A549 (cell line): ENCODE data around the gene ZNF774. TPM values are rescaled to one million over a fixed set of nuclear protein-coding genes. Genes with fewer than 3 reads are reported as not detected.

Experiments used
- ATAC-seq, 2 experiments: fragments of 200-7000 bp in 1 of 2; fragments of >200 bp in 1 of 2; cut with Nextera tagmentation in 1 of 2; cut with Tn5 transposase in 1 of 2; 3 replicates each; pipeline versions ENCODE4 v1.8.0 to v1.9.1; 2018 to 2020; ENCODE audit warnings: mild to moderate bottlenecking in 1 of 2, moderate library complexity in 1 of 2
- CTCF ChIA-PET: fragments of 300-600 bp; sonication (Branson Sonifier 250); formaldehyde crosslinking; extraction: SDS; loops from one replicate; lab custom pipeline; 2021; ENCODE audit warnings: antibody characterized with exemption, inconsistent platforms; lab: Yijun Ruan, JAX
- POLR2A ChIA-PET: fragments of 350-600 bp; formaldehyde crosslinking; extraction: SDS; loops from one replicate; lab custom pipeline; 2021; ENCODE audit warnings: antibody characterized with exemption, inconsistent platforms; lab: Yijun Ruan, JAX
- DNase-seq, 2 experiments: peaks; one replicate each; pipeline versions ENCODE4 v3.0.0 to v3.0.0-alpha.2; 2011 to 2016; ENCODE audit warnings: low read depth in 1 of 2, low spot score in 1 of 2
- FAIRE-seq: peaks from 2 replicates; lab custom pipeline; 2011; peaks lifted over from hg19 to GRCh38; lab: Jason Lieb, UNC
- H3K27ac ChIP-seq, 2 experiments: fragments of >200 bp; sonication (Bioruptor Twin); formaldehyde crosslinking; 3 replicates each; pipeline ENCODE4 v1.5.1; 2016 to 2017
- H3K4me1 ChIP-seq: fragments of >200 bp; sonication (Bioruptor Twin); formaldehyde crosslinking; 3 replicates; pipeline ENCODE4 v1.6.1; 2016
- H3K4me2 ChIP-seq: fragments of >200 bp; sonication (Bioruptor Twin); formaldehyde crosslinking; 3 replicates; pipeline ENCODE4 v1.6.1; 2016
- H3K4me3 ChIP-seq: fragments of >200 bp; sonication (Bioruptor Twin); formaldehyde crosslinking; 3 replicates; pipeline ENCODE4 v1.5.1; 2016
- H3K9me3 ChIP-seq: fragments of >200 bp; sonication (Bioruptor Twin); formaldehyde crosslinking; 3 replicates; pipeline ENCODE4 v1.6.1; 2016
- ATOH8 ChIP-seq: fragments of 250-450 bp; sonication (Bioruptor Pico); IDR thresholded peaks from 2 replicates; pipeline ENCODE4 v1.5.0; 2020; ENCODE audit warnings: low read depth, mild to moderate bottlenecking, moderate library complexity
- CBX2 ChIP-seq: fragments of 200-600 bp; sonication (generic); IDR thresholded peaks from 2 replicates; pipeline ENCODE4 v1.6.1; 2016; ENCODE audit warnings: low read depth, mild to moderate bottlenecking, borderline replicate concordance
- CEBPB ChIP-seq, 2 experiments: fragments of >200 bp in 1 of 2; sonication (Bioruptor Twin) in 1 of 2; formaldehyde crosslinking in 1 of 2; IDR thresholded peaks; 2 replicates each; pipeline ENCODE4 v1.6.1; 2012 to 2016
- CHD2 ChIP-seq: fragments of 150-350 bp; IDR thresholded peaks from 2 replicates; pipeline ENCODE4 v1.6.1; 2014; ENCODE audit warnings: low read length; ENCODE audit not compliant: partially characterized antibody
- CHD4 ChIP-seq: fragments of 200-600 bp; sonication (generic); IDR thresholded peaks from 2 replicates; pipeline ENCODE4 v1.6.1; 2016; ENCODE audit warnings: antibody characterized with exemption, mild to moderate bottlenecking, borderline replicate concordance
- CTCF ChIP-seq: fragments of >200 bp; sonication (Bioruptor Twin); formaldehyde crosslinking; IDR thresholded peaks from 3 replicates; pipeline ENCODE4 v1.5.1; 2016
- EP300 ChIP-seq, 2 experiments: fragments of >200 bp; sonication (Bioruptor Twin); formaldehyde crosslinking; IDR thresholded peaks; 2 replicates in 1 of 2; 3 replicates in 1 of 2; pipeline ENCODE4 v1.6.1; 2016 to 2017
- FOSL2 ChIP-seq, 2 experiments: fragments of 450-650 bp in 1 of 2; fragments of >200 bp in 1 of 2; sonication (Bioruptor Twin) in 1 of 2; formaldehyde crosslinking; IDR thresholded peaks; 2 replicates each; pipeline versions ENCODE4 v1.5.0 to v1.6.1; 2016 to 2020; ENCODE audit warnings: mild to moderate bottlenecking in 1 of 2, moderate library complexity in 1 of 2
- FOXS1 ChIP-seq: fragments of 250-450 bp; sonication (Bioruptor Pico); IDR thresholded peaks from 2 replicates; pipeline ENCODE4 v1.5.0; 2020; ENCODE audit warnings: mild to moderate bottlenecking, moderate library complexity
- HOXA7 ChIP-seq: fragments of 250-450 bp; sonication (Bioruptor Pico); IDR thresholded peaks from 2 replicates; pipeline ENCODE4 v1.5.0; 2020; ENCODE audit warnings: mild to moderate bottlenecking, moderate library complexity
- HOXB13 ChIP-seq: fragments of 250-450 bp; sonication (Bioruptor Pico); IDR thresholded peaks from 2 replicates; pipeline ENCODE4 v1.5.0; 2020; ENCODE audit warnings: low read depth, mild to moderate bottlenecking, moderate library complexity
- KDM5A ChIP-seq: fragments of 200-600 bp; sonication (generic); IDR thresholded peaks from 2 replicates; pipeline ENCODE4 v1.6.1; 2016; ENCODE audit warnings: antibody characterized with exemption, mild to moderate bottlenecking
- MAX ChIP-seq: IDR thresholded peaks from 2 replicates; pipeline ENCODE4 v1.6.1; 2012
- MYC ChIP-seq: IDR thresholded peaks from 2 replicates; pipeline ENCODE4 v1.6.1; 2012; ENCODE audit warnings: mild to moderate bottlenecking, inconsistent platforms, low read length, improper control_type of control experiment, borderline replicate concordance
- PHF8 ChIP-seq: fragments of 200-600 bp; sonication (generic); IDR thresholded peaks from 2 replicates; pipeline ENCODE4 v1.6.1; 2016; ENCODE audit warnings: low read depth, mild to moderate bottlenecking, antibody characterized with exemption, moderate library complexity, borderline replicate concordance
- POLR2A ChIP-seq: IDR thresholded peaks from 2 replicates; pipeline ENCODE4 v1.6.1; 2012; ENCODE audit warnings: mild to moderate bottlenecking, low read length
- REST ChIP-seq: fragments of 200-600 bp; sonication (generic); IDR thresholded peaks from 2 replicates; pipeline ENCODE4 v1.6.1; 2016; ENCODE audit warnings: antibody characterized with exemption, mild to moderate bottlenecking, moderate library complexity
- RFX5 ChIP-seq: fragments of 450-650 bp; IDR thresholded peaks from 2 replicates; pipeline ENCODE4 v1.7.1; 2014; ENCODE audit warnings: antibody characterized with exemption, mild to moderate bottlenecking, moderate library complexity
- TFCP2L1 ChIP-seq: fragments of 250-450 bp; sonication (Bioruptor Pico); IDR thresholded peaks from 2 replicates; pipeline ENCODE4 v1.5.0; 2021; ENCODE audit warnings: mild to moderate bottlenecking
- TP53 ChIP-seq: fragments of 250-450 bp; sonication (Bioruptor Pico); IDR thresholded peaks from 2 replicates; pipeline ENCODE4 v1.5.0; 2021; ENCODE audit warnings: mild to moderate bottlenecking, moderate library complexity
- USF2 ChIP-seq: fragments of 450-650 bp; IDR thresholded peaks from 2 replicates; pipeline ENCODE4 v1.6.1; 2014; ENCODE audit warnings: antibody characterized with exemption
- ZC3H11A ChIP-seq: fragments of 450-650 bp; IDR thresholded peaks from 2 replicates; pipeline ENCODE4 v1.6.1; 2014; ENCODE audit warnings: antibody characterized with exemption, mild to moderate bottlenecking
- ZFP36 ChIP-seq: fragments of 450-650 bp; IDR thresholded peaks from 2 replicates; pipeline ENCODE4 v1.6.1; 2014; ENCODE audit warnings: borderline replicate concordance; ENCODE audit not compliant: partially characterized antibody
- ZNF302 ChIP-seq: fragments of 250-450 bp; sonication (Bioruptor Pico); IDR thresholded peaks from 2 replicates; pipeline ENCODE4 v1.9.0; 2021; ENCODE audit warnings: inconsistent platforms, mild to moderate bottlenecking, moderate library complexity
- ZSCAN20 ChIP-seq: fragments of 250-450 bp; sonication (Bioruptor Pico); IDR thresholded peaks from 2 replicates; pipeline ENCODE4 v1.8.0; 2022; ENCODE audit warnings: mild to moderate bottlenecking, moderate library complexity
- WGBS: methylation state at CpG from one replicate; pipeline ENCODE4 v1.1.6; 2017; ENCODE audit errors: missing lambda C conversion rate; 5-methylcytosine and 5-hydroxymethylcytosine counted together
- polyA plus RNA-seq, 4 experiments: library from polyadenylated mRNA; depleted of rRNA in 3 of 4; stranded (reverse); fragments of >200 nt; fragmentation: RNase III in 1 of 4; extraction: RNeasy Plus Mini Kit Qiagen cat#74134 plus additional on column Dnase treatment in 1 of 4; gene quantifications; 2 replicates in 3 of 4; 3 replicates in 1 of 4; pipeline ENCODE4 v1.2.3, GENCODE V29; 2011 to 2017
- TF ChIP-seq, protein P1 (sequence below): IDR thresholded peaks from 2 replicates; pipeline ENCODE4 v1.6.1; 2012

The ZNF774 gene
- polyA plus RNA-seq, 2 of the 4 experiments (the other 2 are of a cell fraction): 1.2 to 1.3 TPM

DNA sequence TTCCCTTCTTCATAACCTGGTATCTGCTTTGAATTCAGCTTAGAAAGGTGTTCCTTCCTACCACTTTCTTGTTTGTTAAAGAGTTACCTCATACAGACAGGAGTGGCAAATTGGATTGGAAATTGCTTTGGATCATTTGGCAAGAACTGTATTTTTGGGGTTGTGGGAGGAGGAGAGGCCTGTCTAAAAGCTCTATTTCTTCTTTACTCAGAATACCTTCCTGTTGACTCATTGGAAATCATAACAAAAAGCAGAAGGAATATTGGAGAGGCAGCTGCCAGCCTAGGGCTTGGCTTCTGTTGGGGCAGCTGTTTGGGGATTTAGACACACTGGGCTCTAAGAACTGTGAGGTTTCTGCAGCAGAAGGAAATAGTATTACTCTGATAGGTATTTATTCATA lies 50.1 kb downstream of the ZNF774 start (continued):
- TF ChIP-seq CHD4 (no peak), CEBPB (IDR thresholded peaks at IDR 0.05) (peak in 1 of 2 experiments; percentile 45; a peak in 1 of 4 replicates), ZFP36 (no peak), MAX (0 out of 2 replicates have a peak, but pooled peaks have one; percentile 23)

- WGBS: 39% methylated on average over 3 of the region's 3 CpGs
- no peaks in the 10 kb centered on the region for H3K9me3 ChIP-seq
- peak overlapping the region; percentile 86 for H3K4me2 ChIP-seq
- POLR2A ChIA-PET: interaction anchor here (1.0 to 5.6 kb wide), 4 partner anchors 10 to 14 kb away, joined by 3 to 52 read pairs (median 7); partner anchors contain the start of gene IQGAP1
- H3K4me1 ChIP-seq: peaks cover 75% of the 10 kb centered on the region
- CTCF ChIA-PET: interaction anchor here (1.1 to 4.0 kb wide), 6 partner anchors 11 to 529 kb away, joined by 3 to 16 read pairs (median 4); no protein-coding TSS in a partner anchor
- TF ChIP-seq ZNF302 (CRISPR knock-in tag): no peak
- TF ChIP-seq CHD2: no peak
- TF ChIP-seq HOXB13: no peak
- TF ChIP-seq TFCP2L1 (CRISPR knock-in tag): no peak
- TF ChIP-seq TP53 (CRISPR knock-in tag): no peak
- no peak for TF ChIP-seq HOXA7 (CRISPR knock-in tag)
- TF ChIP-seq USF2: no peak
- TF ChIP-seq, protein P1, sequence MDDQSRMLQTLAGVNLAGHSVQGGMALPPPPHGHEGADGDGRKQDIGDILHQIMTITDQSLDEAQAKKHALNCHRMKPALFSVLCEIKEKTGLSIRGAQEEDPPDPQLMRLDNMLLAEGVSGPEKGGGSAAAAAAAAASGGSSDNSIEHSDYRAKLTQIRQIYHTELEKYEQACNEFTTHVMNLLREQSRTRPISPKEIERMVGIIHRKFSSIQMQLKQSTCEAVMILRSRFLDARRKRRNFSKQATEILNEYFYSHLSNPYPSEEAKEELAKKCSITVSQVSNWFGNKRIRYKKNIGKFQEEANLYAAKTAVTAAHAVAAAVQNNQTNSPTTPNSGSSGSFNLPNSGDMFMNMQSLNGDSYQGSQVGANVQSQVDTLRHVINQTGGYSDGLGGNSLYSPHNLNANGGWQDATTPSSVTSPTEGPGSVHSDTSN: no peak
- no peak for TF ChIP-seq FOXS1 (CRISPR knock-in tag)
- no peak for TF ChIP-seq MYC
- no peak for TF ChIP-seq CEBPB (IDR thresholded peaks at IDR 0.05)
- TF ChIP-seq CTCF: no peak
- no peak for TF ChIP-seq POLR2A
- ATAC-seq (no peak), DNase-seq (no peak), FAIRE-seq (no peak)
- H3K4me3 ChIP-seq: no peak overlapping the region
- peak overlapping the region; percentile 72 to 76 for H3K27ac ChIP-seq
Measured at GRCh38 chr15:90402767-90403166, 50.7 kb downstream of the ZNF774 start.

- Histone ChIP-seq H3K4me1 (peaks cover 65% of the 10 kb centered on the region), H3K27ac (no peak overlapping the region), H3K4me2 (no peak overlapping the region; the same call in 2 of the 3 replicates), H3K4me3 (no peak overlapping the region), H3K9me3 (no peaks in the 10 kb centered on the region)
- POLR2A ChIA-PET: interaction anchor here (0.5 kb wide), 1 partner anchor 11 kb away, joined by 3 read pairs; no protein-coding TSS in a partner anchor
- 67% methylated on average over 3 of the region's 3 CpGs for WGBS
- CTCF ChIA-PET: interaction anchor here (0.7 to 2.5 kb wide), 6 partner anchors 27 to 284 kb away, joined by 3 to 16 read pairs (median 3); no protein-coding TSS in a partner anchor
- FAIRE-seq (peak; percentile 63), DNase-seq (no peak), ATAC-seq (no peak)
- TF ChIP-seq PHF8 (no peak), TFCP2L1 (CRISPR knock-in tag) (no peak), HOXA7 (CRISPR knock-in tag) (no peak), ZFP36 (no peak), KDM5A (no peak), CHD2 (no peak), RFX5 (no peak), REST (no peak), ZSCAN20 (no peak), EP300 (IDR thresholded peaks at IDR 0.05) (no peak), CBX2 (no peak), FOSL2 (IDR thresholded peaks at IDR 0.05) (no peak), FOSL2 (CRISPR knock-in tag; IDR thresholded peaks at IDR 0.05) (no peak), CHD4 (no peak), FOXS1 (CRISPR knock-in tag) (no peak), ATOH8 (no peak), ZC3H11A (no peak)
Measured at GRCh38 chr15:90405055-90405607, 53.0 kb downstream of the ZNF774 start.
